NCI-H748 (cell line): ENCODE data around the gene WRNIP1.
A peak's percentile ranks its signal among the peaks of the same experiment; 100 is the strongest.
"Not testable (repeated sequence)": the region's sequence is repeated elsewhere in the genome, so short reads cannot be mapped to it uniquely, and the experiment has no call there.

Experiments used
- DNase-seq: peaks from one replicate; lab custom pipeline; 2025; ENCODE audit not compliant: unreplicated experiment; lab: John Stamatoyannopoulos, UW

Gene WRNIP1

GRCh38 chr6:2782825-2783187, 17.6 kb downstream of the WRNIP1 start:
- DNase-seq, result no peak

- no peak for DNase-seq
These were observed 18.2 kb downstream of the WRNIP1 start for GRCh38 chr6:2783188-2783963.

GRCh38 chr6:2784061-2784460, 18.9 kb downstream of the WRNIP1 start:
- no peak for DNase-seq

GRCh38 chr6:2784930-2785329, 19.7 kb downstream of the WRNIP1 start:
- DNase-seq, result no peak

- no peak for DNase-seq
These were observed 21.1 kb downstream of the WRNIP1 start for GRCh38 chr6:2786269-2786668.

- DNase-seq, result peak; percentile 50
These were observed 25.6 kb downstream of the WRNIP1 start for GRCh38 chr6:2790588-2791449.

- no peak for DNase-seq
These were observed 26.3 kb downstream of the WRNIP1 start for GRCh38 chr6:2791450-2791974.

- no peak for DNase-seq
These were observed 27.3 kb downstream of the WRNIP1 start for GRCh38 chr6:2792330-2793110.

- no peak for DNase-seq
These were observed 28.4 kb downstream of the WRNIP1 start for GRCh38 chr6:2793534-2794151.

- no peak for DNase-seq
These were observed 29.1 kb downstream of the WRNIP1 start for GRCh38 chr6:2794171-2794730.

GRCh38 chr6:2795162-2795561, 30.0 kb downstream of the WRNIP1 start:
- DNase-seq, result no peak

GRCh38 chr6:2795956-2796355, 30.8 kb downstream of the WRNIP1 start:
- no peak for DNase-seq

GRCh38 chr6:2796861-2797260, 31.7 kb downstream of the WRNIP1 start:
- no peak for DNase-seq

GRCh38 chr6:2797564-2798031, 32.4 kb downstream of the WRNIP1 start:
- DNase-seq, result no peak

- DNase-seq, result no peak
These were observed 33.5 kb downstream of the WRNIP1 start for GRCh38 chr6:2798586-2799134.

- DNase-seq, result no peak
These were observed 34.8 kb downstream of the WRNIP1 start for GRCh38 chr6:2799936-2800527.

GRCh38 chr6:2800552-2801316, 35.5 kb downstream of the WRNIP1 start:
- DNase-seq, result no peak

GRCh38 chr6:2801687-2802086, 36.5 kb downstream of the WRNIP1 start:
- not testable (repeated sequence) for DNase-seq

GRCh38 chr6:2802521-2803060, 37.4 kb downstream of the WRNIP1 start:
- DNase-seq, result no peak
